Mononuclear cell (primary cell): ENCODE measurements around the gene DNALI1. TPM values are rescaled to one million over a fixed set of nuclear protein-coding genes. Genes with fewer than 3 reads are reported as not detected.
A peak's percentile ranks its signal among the peaks of the same experiment; 100 is the strongest.
"Not testable (repeated sequence)": the region's sequence is repeated elsewhere in the genome, so short reads cannot be mapped to it uniquely, and the experiment has no call there.

ENCODE experiments used
- H3K27me3 ChIP-seq: 2 replicates; pipeline ENCODE4 v1.6.0; 2011; ENCODE audit warnings: low read length, control low read depth; ENCODE audit not compliant: insufficient read depth
- H3K4me1 ChIP-seq: 2 replicates; pipeline ENCODE4 v1.5.1; 2011; ENCODE audit warnings: mild to moderate bottlenecking, low read length, control low read depth; ENCODE audit not compliant: insufficient read depth
- H3K4me3 ChIP-seq: 2 replicates; pipeline ENCODE4 v1.5.1; 2011; ENCODE audit warnings: mild to moderate bottlenecking, low read length, moderate library complexity
- H3K9me3 ChIP-seq: 2 replicates; pipeline ENCODE4 v1.5.1; 2011; ENCODE audit warnings: low read depth, mild to moderate bottlenecking, control low read depth, low read length
- total RNA-seq: library from RNA; depleted of rRNA; stranded (reverse); fragments of >200 nt; gene quantifications from one replicate; pipeline ENCODE4 v1.2.3, GENCODE V29; 2012

Gene DNALI1
- total RNA-seq, 1 donor, result 0.21 TPM

GRCh38 chr1:37567023-37567422, 10.3 kb downstream of the DNALI1 start:
- Histone ChIP-seq H3K27me3 (no peaks in the 10 kb centered on the region), H3K4me3 (no peak overlapping the region), H3K9me3 (no peaks in the 10 kb centered on the region), H3K4me1 (no peaks in the 10 kb centered on the region)

GRCh38 chr1:37570528-37571334, 14.0 kb downstream of the DNALI1 start:
- Histone ChIP-seq H3K9me3 (no peaks in the 10 kb centered on the region), H3K4me3 (no peak overlapping the region), H3K27me3 (no peaks in the 10 kb centered on the region), H3K4me1 (no peaks in the 10 kb centered on the region)

GRCh38 chr1:37574834-37575480, 18.2 kb downstream of the DNALI1 start:
- Histone ChIP-seq H3K4me3 (no peak overlapping the region), H3K9me3 (no peaks in the 10 kb centered on the region), H3K4me1 (no peaks in the 10 kb centered on the region), H3K27me3 (no peaks in the 10 kb centered on the region)

GRCh38 chr1:37575692-37576091, 19.0 kb downstream of the DNALI1 start:
- no peaks in the 10 kb centered on the region for H3K9me3 ChIP-seq
- no peaks in the 10 kb centered on the region for H3K27me3 ChIP-seq
- no peaks in the 10 kb centered on the region for H3K4me1 ChIP-seq
- H3K4me3 ChIP-seq, result no peak overlapping the region

GRCh38 chr1:37584544-37584943, 27.8 kb downstream of the DNALI1 start:
- not testable (repeated sequence) for H3K4me3 ChIP-seq, H3K27me3 ChIP-seq, H3K9me3 ChIP-seq, H3K4me1 ChIP-seq

GRCh38 chr1:37588939-37589338, 32.2 kb downstream of the DNALI1 start:
- Histone ChIP-seq H3K4me3 (no peak overlapping the region), H3K4me1 (peaks cover under 1% of the 10 kb centered on the region), H3K27me3 (no peaks in the 10 kb centered on the region), H3K9me3 (no peaks in the 10 kb centered on the region)

GRCh38 chr1:37593726-37594125, 37.0 kb downstream of the DNALI1 start:
- H3K9me3 ChIP-seq, result no peaks in the 10 kb centered on the region
- H3K27me3 ChIP-seq, result no peaks in the 10 kb centered on the region
- peaks cover 20% of the 10 kb centered on the region for H3K4me1 ChIP-seq
- H3K4me3 ChIP-seq, result no peak overlapping the region

GRCh38 chr1:37595440-37596181, 38.9 kb downstream of the DNALI1 start, which contains the start of gene GNL2:
Gene GNL2 (minus strand): TSS chr1:37595937. CDS start chr1:37595822, 115 bp downstream.
- no peaks in the 10 kb centered on the region for H3K9me3 ChIP-seq
- peak within 1 kb of the TSS; percentile 90 for H3K4me3 ChIP-seq
- peaks cover 20% of the 10 kb centered on the region for H3K4me1 ChIP-seq
- no peaks in the 10 kb centered on the region for H3K27me3 ChIP-seq

GRCh38 chr1:37596182-37596667, 39.5 kb downstream of the DNALI1 start:
- Histone ChIP-seq H3K27me3 (no peaks in the 10 kb centered on the region), H3K9me3 (no peaks in the 10 kb centered on the region), H3K4me1 (peaks cover 20% of the 10 kb centered on the region), H3K4me3 (peak overlapping the region; percentile 90)

GRCh38 chr1:37599940-37600339, 43.2 kb downstream of the DNALI1 start:
- no peaks in the 10 kb centered on the region for H3K9me3 ChIP-seq
- peaks cover 9% of the 10 kb centered on the region for H3K4me1 ChIP-seq
- H3K4me3 ChIP-seq, result no peak overlapping the region
- H3K27me3 ChIP-seq, result no peaks in the 10 kb centered on the region

GRCh38 chr1:37601441-37601840, 44.7 kb downstream of the DNALI1 start:
- Histone ChIP-seq H3K4me3 (no peak overlapping the region), H3K27me3 (no peaks in the 10 kb centered on the region), H3K4me1 (peaks cover 5% of the 10 kb centered on the region), H3K9me3 (no peaks in the 10 kb centered on the region)

GRCh38 chr1:37602750-37603694, 46.3 kb downstream of the DNALI1 start:
- peaks cover 10% of the 10 kb centered on the region for H3K4me1 ChIP-seq
- no peak overlapping the region for H3K4me3 ChIP-seq
- no peaks in the 10 kb centered on the region for H3K9me3 ChIP-seq
- no peaks in the 10 kb centered on the region for H3K27me3 ChIP-seq

- Histone ChIP-seq H3K27me3 (no peaks in the 10 kb centered on the region), H3K4me3 (no peak overlapping the region), H3K4me1 (peaks cover 10% of the 10 kb centered on the region), H3K9me3 (no peaks in the 10 kb centered on the region)
These were observed 48.4 kb downstream of the DNALI1 start for GRCh38 chr1:37605061-37605650.
